HepG2 (cell line): ENCODE results near the gene PPP1R1B. TPM values are rescaled to one million over a fixed set of nuclear protein-coding genes. Genes with fewer than 3 reads are reported as not detected.

Experiments
- KLF16 ChIP-seq, 2 experiments: sonication (generic) in 1 of 2; formaldehyde crosslinking in 1 of 2; IDR thresholded peaks; 2 replicates each; pipeline versions ENCODE4 v1.6.1 to v1.8.0; 2016 to 2023; ENCODE audit warnings: missing genetic modification reagents in 2 of 2, missing compliant biosample characterization in 1 of 2
- KMT2A ChIP-seq: sonication (generic); formaldehyde crosslinking; IDR thresholded peaks from 2 replicates; pipeline ENCODE4 v1.4.0; 2020; ENCODE audit warnings: missing genetic modification reagents
- PHF21A ChIP-seq: sonication (generic); formaldehyde crosslinking; IDR thresholded peaks from 2 replicates; pipeline ENCODE4 v1.5.0; 2020; ENCODE audit warnings: mild to moderate bottlenecking, missing genetic modification reagents
- PHF5A ChIP-seq: IDR thresholded peaks from one replicate; pipeline ENCODE4 v1.6.1; 2018; ENCODE audit warnings: low read depth, missing genetic modification reagents; ENCODE audit not compliant: unreplicated experiment
- PITX1 ChIP-seq: sonication (generic); formaldehyde crosslinking; IDR thresholded peaks from 2 replicates; pipeline ENCODE4 v1.5.1; 2020; ENCODE audit warnings: mild to moderate bottlenecking, missing genetic modification reagents
- POGK ChIP-seq: sonication (generic); formaldehyde crosslinking; conservative IDR thresholded peaks from 2 replicates; pipeline ENCODE4 v1.8.0; 2022; ENCODE audit warnings: mild to moderate bottlenecking, moderate library complexity, missing genetic modification reagents
- THAP11 ChIP-seq: IDR thresholded peaks from 2 replicates; pipeline ENCODE4 v1.6.1; 2016; ENCODE audit warnings: missing biosample characterization, missing genetic modification reagents
- TP53 ChIP-seq: sonication (generic); formaldehyde crosslinking; conservative IDR thresholded peaks from 2 replicates; pipeline ENCODE4 v1.4.0; 2020; ENCODE audit warnings: missing genetic modification reagents
- ZFYVE20 ChIP-seq: sonication (generic); formaldehyde crosslinking; IDR thresholded peaks from 2 replicates; pipeline ENCODE4 v1.8.0; 2023; ENCODE audit warnings: low read depth, mild to moderate bottlenecking, moderate library complexity, missing genetic modification reagents, borderline replicate concordance
- ZNF33A ChIP-seq: sonication (generic); formaldehyde crosslinking; IDR thresholded peaks from 2 replicates; pipeline ENCODE4 v1.5.1; 2020; ENCODE audit warnings: missing genetic modification reagents, mild to moderate bottlenecking, moderate library complexity, borderline replicate concordance
- ZNF768 ChIP-seq: sonication (generic); formaldehyde crosslinking; IDR thresholded peaks from 2 replicates; pipeline ENCODE4 v1.4.0; 2020; ENCODE audit warnings: missing genetic modification reagents
- ZSCAN12 ChIP-seq: sonication (generic); formaldehyde crosslinking; IDR thresholded peaks from 2 replicates; pipeline ENCODE4 v1.9.0; 2021; ENCODE audit warnings: mild to moderate bottlenecking, missing genetic modification reagents
- polyA plus RNA-seq, 8 experiments: library from polyadenylated mRNA; depleted of rRNA in 3 of 8; stranded (reverse) in 7 of 8; unstranded in 1 of 8; fragments of >200 nt; fragmentation: Illumina TruSeq in 4 of 8; extraction: Trizol in 4 of 8; gene quantifications; 2 replicates each; pipeline versions ENCODE4 v1.2.1 to v1.2.3, GENCODE V29; 2011 to 2016; ENCODE audit warnings: low read depth in 4 of 8, missing spikeins in 1 of 8, mixed read lengths in 1 of 8; ENCODE audit not compliant: insufficient read depth in 1 of 8
- total RNA-seq, 5 experiments: library from RNA; depleted of rRNA; stranded (reverse); fragments of >200 nt; fragmentation: Illumina TruSeq; extraction: Trizol; gene quantifications; 2 replicates each; pipeline ENCODE4 v1.2.3, GENCODE V29; 2016; ENCODE audit warnings: low read depth in 1 of 5
- TF ChIP-seq, protein P1 (sequence below): sonication (generic); formaldehyde crosslinking; IDR thresholded peaks from 2 replicates; pipeline ENCODE4; 2020; ENCODE audit warnings: missing genetic modification reagents, mild to moderate bottlenecking, borderline replicate concordance
- TF ChIP-seq, protein P2 (sequence below): sonication (generic); formaldehyde crosslinking; IDR thresholded peaks from 2 replicates; pipeline ENCODE4 v1.4.0; 2020; ENCODE audit warnings: low read depth, missing genetic modification reagents
- TF ChIP-seq, protein P3 (sequence below): sonication (generic); formaldehyde crosslinking; IDR thresholded peaks from 2 replicates; pipeline ENCODE4 v1.9.0; 2022; ENCODE audit warnings: low read depth, missing genetic modification reagents

The PPP1R1B gene
- total and polyA plus RNA-seq, 2 of the 13 experiments (the other 11 are each of a cell fraction or from before 2014, with no cell fraction given), result 0.08 TPM; not detected in 1

DNA sequence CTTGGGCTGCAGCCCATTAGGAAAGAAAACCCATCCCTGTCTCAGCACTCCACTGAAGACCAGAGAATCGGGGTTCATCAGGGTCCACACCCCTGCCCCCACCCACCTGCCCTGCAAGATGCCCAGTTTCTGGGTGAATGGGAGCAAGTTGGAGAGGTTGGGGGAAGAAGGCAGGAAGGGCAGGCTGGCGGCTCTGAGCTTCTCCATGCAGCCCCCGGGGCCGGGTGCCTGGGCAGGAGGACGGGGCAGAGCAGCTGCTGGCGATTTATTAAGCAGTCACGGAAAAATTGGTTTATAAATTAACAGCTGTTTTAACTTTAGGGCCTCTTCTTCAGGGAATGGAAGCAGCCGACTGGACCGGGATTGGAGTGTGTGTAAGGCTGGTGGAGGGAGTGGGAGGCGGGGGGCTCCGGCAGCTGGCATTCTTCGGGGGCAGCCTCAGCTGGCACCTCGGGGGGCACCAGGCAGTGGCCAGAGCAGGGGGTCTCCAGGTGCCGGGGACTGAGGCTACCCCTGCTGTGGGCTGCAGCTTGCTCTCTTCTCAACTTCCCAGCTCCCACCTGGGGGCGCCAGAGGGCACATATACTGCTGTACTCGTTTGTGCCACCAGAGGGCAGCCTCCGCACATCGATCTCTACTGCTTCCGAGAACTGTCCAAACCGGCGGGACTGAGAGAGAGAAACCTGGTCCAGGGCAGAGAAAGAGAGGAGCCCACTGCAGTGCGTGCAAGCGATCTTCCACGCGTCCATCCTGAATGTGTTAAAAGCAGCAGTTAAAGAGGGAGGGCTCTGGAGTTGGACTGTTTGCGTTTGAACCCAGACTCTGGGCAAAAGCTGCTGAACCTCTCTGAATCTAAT lies 5.0 kb upstream of the PPP1R1B start (continued):
- TF ChIP-seq KLF16 (CRISPR knock-in tag; IDR thresholded peaks at IDR 0.05) (peak in 1 of 2 experiments; percentile 89; a peak in 2 of 4 replicates), TP53 (CRISPR knock-in tag) (0 out of 2 replicates have a peak, but pooled peaks have one; percentile 16), PITX1 (CRISPR knock-in tag) (peak; percentile 43; the same call in 1 of the 2 replicates), ZFYVE20 (CRISPR knock-in tag) (no peak), ZNF768 (CRISPR knock-in tag) (peak; percentile 56; the same call in 1 of the 2 replicates), POGK (CRISPR knock-in tag) (no peak), THAP11 (CRISPR knock-in tag) (peak; percentile 79), KMT2A (CRISPR knock-in tag) (peak; percentile 80), PHF21A (0 out of 2 replicates have a peak, but pooled peaks have one; percentile 28), PHF5A (peak; percentile 65), ZNF33A (no peak), ZSCAN12 (CRISPR knock-in tag) (0 out of 2 replicates have a peak, but pooled peaks have one; percentile 10)
- TF ChIP-seq, protein P1, sequence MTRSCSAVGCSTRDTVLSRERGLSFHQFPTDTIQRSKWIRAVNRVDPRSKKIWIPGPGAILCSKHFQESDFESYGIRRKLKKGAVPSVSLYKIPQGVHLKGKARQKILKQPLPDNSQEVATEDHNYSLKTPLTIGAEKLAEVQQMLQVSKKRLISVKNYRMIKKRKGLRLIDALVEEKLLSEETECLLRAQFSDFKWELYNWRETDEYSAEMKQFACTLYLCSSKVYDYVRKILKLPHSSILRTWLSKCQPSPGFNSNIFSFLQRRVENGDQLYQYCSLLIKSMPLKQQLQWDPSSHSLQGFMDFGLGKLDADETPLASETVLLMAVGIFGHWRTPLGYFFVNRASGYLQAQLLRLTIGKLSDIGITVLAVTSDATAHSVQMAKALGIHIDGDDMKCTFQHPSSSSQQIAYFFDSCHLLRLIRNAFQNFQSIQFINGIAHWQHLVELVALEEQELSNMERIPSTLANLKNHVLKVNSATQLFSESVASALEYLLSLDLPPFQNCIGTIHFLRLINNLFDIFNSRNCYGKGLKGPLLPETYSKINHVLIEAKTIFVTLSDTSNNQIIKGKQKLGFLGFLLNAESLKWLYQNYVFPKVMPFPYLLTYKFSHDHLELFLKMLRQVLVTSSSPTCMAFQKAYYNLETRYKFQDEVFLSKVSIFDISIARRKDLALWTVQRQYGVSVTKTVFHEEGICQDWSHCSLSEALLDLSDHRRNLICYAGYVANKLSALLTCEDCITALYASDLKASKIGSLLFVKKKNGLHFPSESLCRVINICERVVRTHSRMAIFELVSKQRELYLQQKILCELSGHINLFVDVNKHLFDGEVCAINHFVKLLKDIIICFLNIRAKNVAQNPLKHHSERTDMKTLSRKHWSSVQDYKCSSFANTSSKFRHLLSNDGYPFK (CRISPR knock-in tag), result no peak
- TF ChIP-seq, protein P2, sequence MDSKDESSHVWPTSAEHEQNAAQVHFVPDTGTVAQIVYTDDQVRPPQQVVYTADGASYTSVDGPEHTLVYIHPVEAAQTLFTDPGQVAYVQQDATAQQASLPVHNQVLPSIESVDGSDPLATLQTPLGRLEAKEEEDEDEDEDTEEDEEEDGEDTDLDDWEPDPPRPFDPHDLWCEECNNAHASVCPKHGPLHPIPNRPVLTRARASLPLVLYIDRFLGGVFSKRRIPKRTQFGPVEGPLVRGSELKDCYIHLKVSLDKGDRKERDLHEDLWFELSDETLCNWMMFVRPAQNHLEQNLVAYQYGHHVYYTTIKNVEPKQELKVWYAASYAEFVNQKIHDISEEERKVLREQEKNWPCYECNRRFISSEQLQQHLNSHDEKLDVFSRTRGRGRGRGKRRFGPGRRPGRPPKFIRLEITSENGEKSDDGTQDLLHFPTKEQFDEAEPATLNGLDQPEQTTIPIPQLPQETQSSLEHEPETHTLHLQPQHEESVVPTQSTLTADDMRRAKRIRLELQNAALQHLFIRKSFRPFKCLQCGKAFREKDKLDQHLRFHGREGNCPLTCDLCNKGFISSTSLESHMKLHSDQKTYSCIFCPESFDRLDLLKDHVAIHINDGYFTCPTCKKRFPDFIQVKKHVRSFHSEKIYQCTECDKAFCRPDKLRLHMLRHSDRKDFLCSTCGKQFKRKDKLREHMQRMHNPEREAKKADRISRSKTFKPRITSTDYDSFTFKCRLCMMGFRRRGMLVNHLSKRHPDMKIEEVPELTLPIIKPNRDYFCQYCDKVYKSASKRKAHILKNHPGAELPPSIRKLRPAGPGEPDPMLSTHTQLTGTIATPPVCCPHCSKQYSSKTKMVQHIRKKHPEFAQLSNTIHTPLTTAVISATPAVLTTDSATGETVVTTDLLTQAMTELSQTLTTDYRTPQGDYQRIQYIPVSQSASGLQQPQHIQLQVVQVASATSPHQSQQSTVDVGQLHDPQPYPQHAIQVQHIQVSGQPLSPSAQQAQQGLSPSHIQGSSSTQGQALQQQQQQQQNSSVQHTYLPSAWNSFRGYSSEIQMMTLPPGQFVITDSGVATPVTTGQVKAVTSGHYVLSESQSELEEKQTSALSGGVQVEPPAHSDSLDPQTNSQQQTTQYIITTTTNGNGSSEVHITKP, result peak; percentile 51; the same call in 1 of the 2 replicates
- TF ChIP-seq, protein P3, sequence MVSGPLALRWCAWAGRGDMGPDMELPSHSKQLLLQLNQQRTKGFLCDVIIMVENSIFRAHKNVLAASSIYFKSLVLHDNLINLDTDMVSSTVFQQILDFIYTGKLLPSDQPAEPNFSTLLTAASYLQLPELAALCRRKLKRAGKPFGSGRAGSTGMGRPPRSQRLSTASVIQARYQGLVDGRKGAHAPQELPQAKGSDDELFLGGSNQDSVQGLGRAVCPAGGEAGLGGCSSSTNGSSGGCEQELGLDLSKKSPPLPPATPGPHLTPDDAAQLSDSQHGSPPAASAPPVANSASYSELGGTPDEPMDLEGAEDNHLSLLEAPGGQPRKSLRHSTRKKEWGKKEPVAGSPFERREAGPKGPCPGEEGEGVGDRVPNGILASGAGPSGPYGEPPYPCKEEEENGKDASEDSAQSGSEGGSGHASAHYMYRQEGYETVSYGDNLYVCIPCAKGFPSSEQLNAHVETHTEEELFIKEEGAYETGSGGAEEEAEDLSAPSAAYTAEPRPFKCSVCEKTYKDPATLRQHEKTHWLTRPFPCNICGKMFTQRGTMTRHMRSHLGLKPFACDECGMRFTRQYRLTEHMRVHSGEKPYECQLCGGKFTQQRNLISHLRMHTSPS (CRISPR knock-in tag), result 0 out of 2 replicates have a peak, but pooled peaks have one; percentile 26
